ENCODE results near the gene CARD9. TPM values are rescaled to one million over a fixed set of nuclear protein-coding genes. Genes with fewer than 3 reads are reported as not detected.

The CARD9 gene
- total RNA-seq, 2 donors from 2014 or later: 0.35 to 1.5 TPM

- H3K9me3 Mint-ChIP-seq: no peaks in the 10 kb centered on the region
- Histone ChIP-seq H3K36me3 (ENCODE audit: control insufficient read depth, insufficient read depth, low read length) (peaks cover 85% of the 10 kb centered on the region), H3K27ac (ENCODE audit: low read depth, low read length) (no peak overlapping the region), H3K4me3 (ENCODE audit: low read length) (no peak overlapping the region), H3K27me3 (ENCODE audit: control insufficient read depth, insufficient read depth, low read length, poor library complexity, severe bottlenecking) (no peaks in the 10 kb centered on the region), H3K9me3 (ENCODE audit: control insufficient read depth, low read length) (no peaks in the 10 kb centered on the region), H3K4me1 (ENCODE audit: control insufficient read depth, insufficient read depth, low read length) (peaks cover 6% of the 10 kb centered on the region), H3K9ac (ENCODE audit: extremely low read depth, low read length, poor library complexity, severe bottlenecking) (no peak overlapping the region)
- no peak for DNase-seq
- no peak for TF ChIP-seq CTCF (conservative IDR thresholded peaks at IDR 0.05)
- H3K4me3 Mint-ChIP-seq: no peak overlapping the region
- 95 to 98% methylated on average over 13 to 21 of the region's 21 CpGs for WGBS, 2 experiments (ENCODE audit: insufficient coverage in 1 of 2, insufficient read length in 1 of 2)
- H3K4me1 Mint-ChIP-seq: peaks cover 7% of the 10 kb centered on the region
- H3K27me3 Mint-ChIP-seq (ENCODE audit: insufficient read depth): no peaks in the 10 kb centered on the region
- no peak overlapping the region for H3K27ac Mint-ChIP-seq
- peaks cover 52% of the 10 kb centered on the region for H3K36me3 Mint-ChIP-seq (ENCODE audit: low read depth)
Observed at GRCh38 chr9:136394312-136395019, 21.0 kb upstream of the CARD9 start.

- peaks cover 89% of the 10 kb centered on the region for H3K36me3 ChIP-seq (ENCODE audit: control insufficient read depth, insufficient read depth, low read length)
- no peaks in the 10 kb centered on the region for H3K27me3 Mint-ChIP-seq (ENCODE audit: insufficient read depth)
Observed at GRCh38 chr9:136393531-136393930, 20.1 kb upstream of the CARD9 start.

More at GRCh38 chr9:136393531-136393930, 20.1 kb upstream of the CARD9 start:
- no peak for TF ChIP-seq CTCF (conservative IDR thresholded peaks at IDR 0.05)
- no peaks in the 10 kb centered on the region for H3K4me1 Mint-ChIP-seq
- Histone ChIP-seq H3K27ac (ENCODE audit: low read depth, low read length) (no peak overlapping the region), H3K4me3 (ENCODE audit: low read length) (no peak overlapping the region), H3K9me3 (ENCODE audit: control insufficient read depth, low read length) (no peaks in the 10 kb centered on the region), H3K4me1 (ENCODE audit: control insufficient read depth, insufficient read depth, low read length) (peaks cover 3% of the 10 kb centered on the region), H3K27me3 (ENCODE audit: control insufficient read depth, insufficient read depth, low read length, poor library complexity, severe bottlenecking) (no peaks in the 10 kb centered on the region), H3K9ac (ENCODE audit: extremely low read depth, low read length, poor library complexity, severe bottlenecking) (no peak overlapping the region)
- H3K36me3 Mint-ChIP-seq (ENCODE audit: low read depth): peaks cover 57% of the 10 kb centered on the region
- WGBS, 2 experiments (ENCODE audit: insufficient coverage in 1 of 2, insufficient read length in 1 of 2): 95 to 98% methylated on average over 9 to 17 of the region's 17 CpGs
- no peak for DNase-seq
- H3K4me3 Mint-ChIP-seq: no peak overlapping the region
- H3K9me3 Mint-ChIP-seq: no peaks in the 10 kb centered on the region
- no peak overlapping the region for H3K27ac Mint-ChIP-seq
